Measurements from ENCODE around the gene CD300LB.
"Not testable (repeated sequence)": the region's sequence is repeated elsewhere in the genome, so short reads cannot be mapped to it uniquely, and the experiment has no call there.

Gene CD300LB

DNA sequence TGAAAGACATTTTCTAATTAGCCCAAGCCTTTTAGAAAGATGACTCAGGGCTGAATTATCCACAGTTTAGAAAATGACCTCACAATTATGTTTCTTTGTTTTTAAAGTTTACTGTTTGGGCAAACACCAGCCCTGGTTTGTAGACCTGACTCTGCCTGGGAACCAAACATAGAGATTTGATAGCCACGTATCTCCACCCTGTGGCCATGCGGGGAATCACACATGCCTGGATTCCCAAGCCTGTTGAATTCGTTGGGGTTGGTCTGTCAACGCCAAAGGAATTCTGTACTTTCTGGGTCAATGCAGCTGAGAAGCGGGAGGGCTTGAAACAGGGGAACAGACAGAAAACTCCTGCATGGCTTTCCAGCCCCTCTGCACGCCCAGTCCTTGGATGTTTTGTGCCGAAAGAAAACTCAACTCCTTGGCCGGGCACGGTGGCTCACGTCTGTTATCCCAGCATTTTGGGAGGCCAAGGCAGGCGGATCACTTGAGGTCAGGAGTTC lies 37.9 kb downstream of the CD300LB start:
- peak; percentile 22 for DNase-seq (ENCODE audit: low read depth)

DNA sequence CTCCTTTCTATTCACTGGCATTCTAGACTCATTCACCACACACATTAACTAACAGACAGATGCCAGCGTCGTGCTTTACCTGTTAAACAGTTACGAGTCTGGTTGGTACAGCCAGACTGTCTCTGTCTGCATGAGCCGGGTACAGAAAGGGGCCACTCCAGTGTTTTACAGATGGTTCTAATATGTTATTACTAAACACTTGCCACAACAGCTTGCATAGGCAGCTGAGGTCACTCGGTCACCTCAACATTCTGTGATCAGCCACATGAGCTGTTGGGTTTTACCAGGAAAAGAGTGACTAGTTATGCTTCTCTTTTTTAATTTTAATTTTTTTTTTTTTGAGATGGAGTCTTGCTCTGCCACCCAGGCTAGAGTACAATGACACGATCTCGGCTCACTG lies 39.6 kb downstream of the CD300LB start:
- DNase-seq (ENCODE audit: low read depth), result no peak

DNA sequence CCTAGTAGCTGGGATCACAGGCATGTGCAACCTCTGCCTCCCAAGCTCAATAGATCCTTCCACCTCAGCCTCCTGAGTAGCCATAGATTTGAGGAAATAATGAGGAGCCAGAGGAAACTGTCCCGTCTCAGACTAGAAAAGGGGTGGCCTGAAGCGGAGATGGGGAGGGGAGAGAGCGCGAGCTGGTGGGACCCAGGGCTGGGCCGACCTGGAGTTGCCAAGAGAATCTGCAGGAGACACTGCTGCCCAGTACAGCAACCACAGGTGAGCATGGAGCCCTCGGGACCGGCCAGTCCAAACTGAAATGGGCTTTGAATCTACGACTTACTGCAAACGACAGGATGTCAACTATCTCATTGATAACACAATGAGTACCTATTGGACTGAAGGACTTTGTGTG lies 40.6 kb downstream of the CD300LB start:
- DNase-seq (ENCODE audit: low read depth), result no peak

DNA sequence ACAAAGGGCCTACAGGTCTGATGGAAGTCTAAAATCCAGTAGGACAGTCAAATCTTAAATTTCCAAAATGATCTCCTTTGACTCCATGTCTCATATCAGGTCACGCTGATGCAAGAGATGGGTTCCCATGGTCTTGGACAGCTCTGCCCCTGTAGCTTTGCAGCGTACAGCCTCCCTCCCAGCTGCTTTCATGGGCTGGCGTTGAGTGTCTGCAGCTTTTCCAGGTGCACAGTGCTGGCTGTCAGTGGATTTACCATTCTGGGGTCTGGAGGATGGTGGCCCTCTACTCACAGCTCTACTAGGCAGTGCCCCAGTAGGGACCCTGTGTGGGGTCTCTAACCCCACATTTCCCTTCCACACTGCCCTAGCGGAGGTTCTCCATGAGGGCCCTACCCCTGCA lies 43.0 kb downstream of the CD300LB start:
- DNase-seq (ENCODE audit: low read depth), result not testable (repeated sequence)

DNA sequence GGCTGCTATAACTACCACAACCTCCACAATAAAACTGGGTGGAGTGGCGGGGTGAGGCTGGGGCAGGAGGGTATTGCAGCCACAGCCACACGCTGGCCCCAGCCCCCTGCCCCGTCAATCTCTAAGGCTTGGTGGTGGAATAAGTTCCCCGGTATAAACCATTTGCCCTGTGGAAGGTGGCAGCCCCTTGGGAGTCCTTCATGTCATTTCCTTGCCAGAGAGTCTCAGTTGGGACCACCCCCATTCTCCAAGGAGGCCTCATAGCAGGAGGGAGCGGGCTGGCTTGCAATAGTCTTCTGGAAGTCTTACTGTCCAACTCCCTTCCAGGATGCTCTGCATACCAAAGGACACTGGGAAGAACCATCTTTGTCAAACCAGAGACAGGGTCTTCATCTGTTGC lies 45.4 kb downstream of the CD300LB start:
- DNase-seq (ENCODE audit: low read depth), result no peak

DNA sequence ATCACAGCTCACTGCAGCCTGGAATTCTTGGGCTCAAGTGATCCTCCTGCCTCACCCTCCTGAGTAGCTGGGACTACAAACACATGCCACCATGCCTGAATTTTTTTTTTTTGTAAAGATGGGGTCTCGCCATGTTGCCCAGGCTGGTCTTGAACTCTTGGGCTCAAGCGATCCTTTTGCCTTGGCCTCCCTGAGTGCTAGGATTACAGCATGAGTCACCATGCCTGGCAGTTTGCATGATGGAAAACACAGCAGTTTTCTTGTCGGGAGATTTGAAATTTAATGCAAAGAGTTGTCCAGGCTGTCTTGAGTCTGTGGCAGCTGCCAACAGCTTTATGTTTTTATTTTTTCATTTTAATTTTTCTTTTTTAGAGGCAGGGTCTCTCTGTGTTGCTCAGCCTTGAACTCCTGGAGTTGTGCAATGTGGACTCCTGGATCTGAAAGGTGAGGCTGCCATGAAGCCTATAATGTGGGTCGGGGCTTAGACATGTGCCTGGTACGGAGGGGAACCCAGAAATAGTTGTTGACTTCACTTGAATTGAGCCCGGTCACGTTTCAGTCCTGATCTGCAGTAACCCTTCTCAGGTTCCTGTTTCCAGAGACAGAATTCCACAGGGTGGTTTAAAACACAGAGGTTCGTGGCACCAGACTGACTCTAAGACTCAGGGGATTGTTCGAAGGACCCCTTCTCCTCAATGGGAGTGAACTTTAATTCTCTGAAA lies 46.1 kb downstream of the CD300LB start:
- no peak for DNase-seq (ENCODE audit: low read depth)

DNA sequence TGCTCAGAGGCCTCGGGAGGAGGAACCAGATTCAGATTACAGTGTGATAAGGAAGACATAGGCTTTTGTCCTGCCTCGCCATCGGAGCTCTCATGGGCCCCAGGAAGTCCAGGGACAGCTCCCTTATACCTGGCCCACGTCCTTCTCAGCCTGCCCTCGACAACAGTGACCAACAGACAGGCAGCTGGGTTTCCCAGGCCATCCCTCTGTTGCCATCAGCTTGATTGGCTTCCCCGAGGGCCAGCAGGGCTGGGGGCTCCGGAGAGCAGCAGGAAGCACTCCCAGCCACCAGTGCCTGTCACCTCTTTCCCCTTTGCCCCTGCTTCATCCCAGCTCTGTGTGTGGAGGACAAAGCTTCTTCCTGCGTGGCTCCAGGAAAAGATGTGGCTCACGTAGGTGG lies 47.2 kb downstream of the CD300LB start:
- no peak for DNase-seq (ENCODE audit: low read depth)

DNA sequence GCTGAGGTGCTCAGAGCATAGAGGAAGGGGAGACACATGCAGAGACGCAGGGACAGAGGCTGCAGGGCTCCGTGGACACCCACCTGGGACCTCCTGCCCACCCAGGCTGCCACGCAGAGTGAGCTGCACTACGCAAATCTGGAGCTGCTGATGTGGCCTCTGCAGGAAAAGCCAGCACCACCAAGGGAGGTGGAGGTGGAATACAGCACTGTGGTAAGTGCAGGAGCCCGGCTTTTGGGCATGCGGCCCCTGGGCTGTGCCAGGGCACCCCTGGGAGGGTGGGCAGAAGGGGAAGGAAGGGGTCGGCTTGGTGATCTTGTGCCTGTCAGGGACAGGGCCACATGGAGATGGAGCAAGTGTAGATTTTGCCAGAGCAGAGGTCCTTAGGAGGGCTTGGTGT lies 49.7 kb downstream of the CD300LB start:
- no peak for DNase-seq (ENCODE audit: low read depth)

DNA sequence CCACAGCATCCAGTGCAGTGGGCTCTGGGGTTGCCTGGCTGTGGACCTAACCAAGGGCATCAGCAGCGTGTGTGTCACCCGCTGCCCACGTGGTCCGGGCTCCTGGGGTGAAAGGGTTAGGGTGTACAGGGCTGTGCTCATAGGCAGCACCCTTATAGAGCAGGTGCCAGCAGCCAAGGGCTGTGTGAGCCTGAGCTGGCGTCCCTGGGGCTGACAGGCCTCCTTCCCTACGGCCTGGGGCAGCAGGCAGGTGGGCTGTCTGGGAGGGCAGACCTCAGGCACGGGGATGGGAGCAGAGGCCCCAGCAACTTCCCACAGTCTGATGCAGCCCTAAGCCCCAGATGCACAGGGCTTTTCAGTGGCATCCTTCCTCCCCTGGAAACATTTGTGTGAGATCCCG lies 51.0 kb downstream of the CD300LB start:
- DNase-seq (ENCODE audit: low read depth), result no peak

DNA sequence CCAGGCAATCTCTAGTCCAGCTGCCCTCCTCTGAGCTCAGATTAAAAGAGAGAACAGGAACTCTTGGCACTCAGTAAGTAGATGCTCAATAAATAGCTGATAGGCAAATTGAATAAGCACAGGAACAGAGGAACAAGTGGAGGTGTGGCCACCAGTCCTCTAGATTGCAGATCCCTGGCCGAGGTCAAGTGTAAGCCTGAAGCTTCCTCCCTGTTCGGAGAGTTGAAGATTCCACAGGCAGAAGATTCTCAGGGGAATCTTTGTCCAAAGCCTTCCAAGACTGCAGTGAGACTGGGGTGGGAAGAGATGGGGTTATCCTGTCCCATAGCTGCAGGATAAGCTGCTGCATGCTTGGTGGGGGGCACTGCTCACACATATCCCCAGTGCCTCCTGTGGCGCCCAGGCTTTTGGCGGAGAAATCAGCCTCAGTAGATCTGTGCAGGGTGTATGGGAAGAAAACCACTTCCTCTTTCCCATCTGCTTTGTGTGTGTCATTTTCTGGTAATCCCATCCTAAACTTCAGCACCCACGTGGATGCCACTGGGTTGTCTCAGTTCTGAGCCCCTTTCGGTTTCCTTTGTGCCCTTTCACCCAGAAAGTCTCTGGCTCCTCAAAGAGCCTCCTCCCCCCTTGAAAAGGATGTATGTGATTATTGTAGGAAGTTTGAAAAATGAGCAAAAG lies 52.7 kb downstream of the CD300LB start:
- DNase-seq (ENCODE audit: low read depth), result no peak

DNA sequence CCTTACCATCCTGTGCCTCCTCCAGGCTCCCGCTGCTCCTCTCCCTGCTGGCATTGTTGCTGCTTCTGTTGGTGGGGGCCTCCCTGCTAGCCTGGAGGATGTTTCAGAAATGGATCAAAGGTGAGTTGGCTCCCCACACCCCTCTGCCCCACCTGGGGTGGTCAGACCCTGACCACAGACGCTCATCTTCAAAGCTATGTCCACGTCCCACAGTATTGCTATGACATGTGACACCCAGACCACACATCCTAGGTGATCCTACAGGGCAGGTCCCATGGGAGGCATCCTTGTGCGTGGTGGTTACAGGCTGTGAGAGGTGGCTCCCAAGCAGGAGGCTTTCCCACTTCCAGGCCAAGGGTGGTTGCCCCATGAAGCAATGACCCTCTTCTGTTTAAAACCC lies 53.9 kb downstream of the CD300LB start:
- no peak for DNase-seq (ENCODE audit: low read depth)

DNA sequence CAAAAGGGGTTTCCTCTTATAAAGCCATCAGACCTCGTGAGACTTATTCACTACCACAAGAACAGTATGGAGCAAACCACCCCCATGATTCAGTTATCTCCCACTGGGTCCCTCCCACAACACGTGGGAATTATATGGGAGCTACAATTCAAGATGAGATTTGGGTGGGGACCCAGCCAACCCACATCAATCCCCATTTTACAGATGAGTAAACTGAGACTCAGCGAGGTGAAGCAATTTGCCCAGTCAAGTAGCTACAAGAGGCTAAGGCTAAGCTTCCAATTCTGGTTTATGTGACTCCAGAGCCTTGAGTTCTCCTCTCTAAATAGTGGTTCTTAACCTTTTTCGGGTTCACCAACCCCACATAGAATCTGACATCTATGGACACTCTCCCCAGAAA lies 56.1 kb downstream of the CD300LB start:
- DNase-seq (ENCODE audit: low read depth), result no peak

DNA sequence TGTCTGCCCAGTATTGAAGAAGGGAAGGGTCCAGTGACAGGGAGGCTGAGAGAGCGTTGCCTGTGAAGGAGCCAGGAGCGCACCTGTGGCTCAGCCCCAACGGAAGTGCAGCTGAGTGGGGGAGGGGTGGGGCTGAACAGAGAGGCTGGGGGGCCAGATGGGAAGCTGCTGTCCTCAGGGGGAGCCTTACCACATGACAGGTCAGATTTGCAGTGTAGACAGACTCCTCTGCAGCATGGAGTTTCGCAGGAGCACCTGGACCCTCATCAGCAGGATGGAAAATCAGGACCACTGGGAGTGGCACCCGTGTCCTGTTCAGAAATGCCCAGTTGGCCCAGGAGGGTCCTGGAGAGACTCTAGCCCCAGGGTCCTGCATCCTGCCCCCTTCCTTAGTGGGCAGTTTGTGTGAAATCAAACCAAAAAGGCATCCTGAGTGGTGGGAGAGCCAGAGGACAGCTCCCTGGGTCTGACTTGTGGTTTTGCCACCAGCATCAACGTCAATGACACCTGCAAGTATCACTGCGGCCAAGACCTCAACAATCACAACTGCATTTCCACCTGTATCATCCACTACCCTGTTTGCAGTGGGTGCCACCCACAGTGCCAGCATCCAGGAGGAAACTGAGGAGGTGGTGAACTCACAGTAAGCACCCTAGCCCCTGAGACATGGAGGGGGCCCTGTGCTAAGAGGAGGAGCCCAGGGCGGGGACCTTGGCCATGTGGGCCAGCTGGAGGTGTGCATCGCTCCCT lies 57.1 kb downstream of the CD300LB start:
- no peak for DNase-seq (ENCODE audit: low read depth)

DNA sequence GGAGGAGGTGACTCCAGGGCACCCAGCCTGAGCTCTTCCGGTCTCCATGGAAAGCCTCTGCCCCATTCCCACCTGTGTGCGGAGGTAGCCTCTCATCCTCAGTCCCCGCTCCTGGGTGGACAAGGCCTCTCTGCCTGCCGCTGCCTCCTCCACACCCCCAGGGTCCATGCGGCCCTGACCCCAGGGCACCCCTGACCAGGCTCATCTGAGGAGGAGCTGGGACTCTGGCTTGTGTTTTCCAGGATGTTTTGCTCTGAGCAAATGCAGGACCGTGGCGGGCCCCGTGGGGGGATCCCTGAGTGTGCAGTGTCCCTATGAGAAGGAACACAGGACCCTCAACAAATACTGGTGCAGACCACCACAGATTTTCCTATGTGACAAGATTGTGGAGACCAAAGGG lies 58.0 kb downstream of the CD300LB start:
- DNase-seq (ENCODE audit: low read depth), result no peak

DNA sequence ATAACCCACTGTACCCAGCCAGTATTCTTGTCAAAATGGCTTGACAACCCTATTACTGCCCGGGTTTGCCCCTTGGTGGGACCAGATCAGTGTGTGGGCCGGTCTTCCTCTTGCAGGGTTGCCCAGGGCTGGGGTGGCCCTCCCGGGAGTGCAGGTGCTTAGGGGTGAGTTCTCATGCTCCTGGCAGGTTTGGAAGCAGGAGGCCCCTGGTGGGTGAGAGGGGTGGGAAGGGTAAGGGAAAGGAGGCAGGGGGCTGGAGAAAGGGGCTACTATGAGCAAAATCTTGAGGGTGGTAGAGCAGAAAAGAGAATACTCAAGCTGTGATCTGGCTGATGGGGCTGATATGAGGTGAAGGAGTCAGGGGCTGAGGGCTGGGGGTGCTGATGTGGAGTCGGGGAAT lies 58.4 kb downstream of the CD300LB start:
- DNase-seq (ENCODE audit: low read depth), result no peak

DNA sequence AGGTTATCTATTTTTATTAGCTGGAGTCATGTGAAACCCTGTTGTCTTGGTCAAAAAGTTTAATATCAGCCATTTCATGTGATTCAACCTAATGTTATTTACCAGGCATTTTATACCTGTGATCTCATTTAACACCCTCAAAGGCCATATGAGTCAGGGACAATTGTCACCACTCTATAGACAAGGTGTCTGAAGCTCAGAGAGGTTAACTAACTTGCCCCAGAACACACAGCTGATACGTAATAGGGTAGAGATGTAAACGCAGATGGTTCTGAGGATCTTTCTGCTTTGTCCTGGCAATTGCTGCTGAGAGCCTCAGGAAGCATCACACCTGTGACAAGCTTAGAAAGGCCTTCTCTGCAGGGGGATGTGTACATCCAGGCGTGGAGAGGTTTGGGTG lies 59.9 kb downstream of the CD300LB start:
- no peak for DNase-seq (ENCODE audit: low read depth)

All from fibroblast of the conjunctiva (primary cell).